SK-N-SH (cell line): ENCODE data around the gene NBEA. TPM values are rescaled to one million over a fixed set of nuclear protein-coding genes. Genes with fewer than 3 reads are reported as not detected.
A peak's percentile ranks its signal among the peaks of the same experiment; 100 is the strongest.
"Not testable (repeated sequence)": the region's sequence is repeated elsewhere in the genome, so short reads cannot be mapped to it uniquely, and the experiment has no call there.

Experiments
- CTCF ChIA-PET: fragments of 300-600, 350-600 bp; formaldehyde crosslinking; extraction: SDS; loops from one replicate; lab custom pipeline; 2021; lab: Yijun Ruan, JAX
- POLR2A ChIA-PET: fragments of 350-600 bp; sonication (Branson Sonifier 250); formaldehyde crosslinking; extraction: SDS; loops from one replicate; lab custom pipeline; 2020; ENCODE audit warnings: antibody characterized with exemption, inconsistent platforms; lab: Yijun Ruan, JAX
- DNase-seq: peaks from one replicate; pipeline ENCODE4 v3.0.0; 2012
- H2AFZ ChIP-seq: fragments of 200-600 bp; sonication (generic); 2 replicates; pipeline ENCODE4 v1.8.1; 2016; ENCODE audit warnings: antibody characterized with exemption, mild to moderate bottlenecking, low read depth
- H3F3A ChIP-seq: fragments of 200-600 bp; sonication (generic); replicated peaks from 2 replicates; pipeline ENCODE3; 2016; ENCODE audit warnings: antibody characterized with exemption, mild to moderate bottlenecking; ENCODE audit not compliant: insufficient read depth
- H3K27ac ChIP-seq, 2 experiments: fragments of 200-500 bp in 1 of 2; fragments of 200-600 bp in 1 of 2; sonication (Bioruptor generic) in 1 of 2; sonication (generic), shearing (Covaris generic) in 1 of 2; 2 replicates each; pipeline versions ENCODE4 v1.5.1 to v1.6.1; 2014 to 2016; ENCODE audit warnings: low read depth in 2 of 2, inconsistent platforms in 1 of 2, low read length in 1 of 2, mild to moderate bottlenecking in 1 of 2, mixed read lengths in 1 of 2
- H3K27me3 ChIP-seq: fragments of 200-600 bp; sonication (generic), shearing (Covaris generic); 2 replicates; pipeline ENCODE4 v1.6.1; 2016; ENCODE audit warnings: mixed run types; ENCODE audit not compliant: insufficient read depth
- H3K36me3 ChIP-seq, 2 experiments: fragments of 200-500 bp in 1 of 2; fragments of 200-600 bp in 1 of 2; sonication (Bioruptor generic) in 1 of 2; sonication (generic) in 1 of 2; replicated peaks in 1 of 2; 2 replicates each; pipeline versions ENCODE3 to v1.5.1; 2014 to 2016; ENCODE audit warnings: low read length in 1 of 2, mild to moderate bottlenecking in 1 of 2; ENCODE audit not compliant: insufficient read depth in 2 of 2, control insufficient read depth in 1 of 2
- H3K4me1 ChIP-seq, 2 experiments: fragments of 200-500 bp in 1 of 2; fragments of 200-600 bp in 1 of 2; sonication (Bioruptor generic) in 1 of 2; sonication (generic), shearing (Covaris generic) in 1 of 2; 2 replicates each; pipeline versions ENCODE4 v1.5.1 to v1.6.1; 2014 to 2016; ENCODE audit warnings: low read depth in 1 of 2, low read length in 1 of 2, mixed run types in 1 of 2; ENCODE audit not compliant: insufficient read depth in 2 of 2, control insufficient read depth in 1 of 2
- H3K4me2 ChIP-seq: fragments of 200-600 bp; sonication (generic), shearing (Covaris generic); 2 replicates; pipeline ENCODE4 v1.6.1; 2017; ENCODE audit warnings: mixed run types
- H3K4me3 ChIP-seq, 2 experiments: fragments of 200-500 bp in 1 of 2; fragments of 200-600 bp in 1 of 2; sonication (Bioruptor generic) in 1 of 2; sonication (generic), shearing (Covaris generic) in 1 of 2; 2 replicates each; pipeline versions ENCODE4 v1.5.1 to v1.8.1; 2014 to 2016; ENCODE audit warnings: low read depth in 2 of 2, inconsistent platforms in 1 of 2, low read length in 1 of 2, mild to moderate bottlenecking in 1 of 2, mixed read lengths in 1 of 2, moderate library complexity in 1 of 2
- H3K79me2 ChIP-seq: fragments of 200-600 bp; sonication (generic); 2 replicates; pipeline ENCODE4 v1.8.1; 2017; ENCODE audit warnings: mild to moderate bottlenecking; ENCODE audit not compliant: insufficient read depth
- H3K9ac ChIP-seq: fragments of 200-600 bp; sonication (generic); 2 replicates; pipeline ENCODE4 v1.6.1; 2017; ENCODE audit warnings: mixed run types
- H3K9me2 ChIP-seq: fragments of 200-600 bp; sonication (generic); 2 replicates; pipeline ENCODE4 v1.6.1; 2017; ENCODE audit warnings: mixed run types
- H3K9me3 ChIP-seq: fragments of 200-600 bp; sonication (generic); 2 replicates; pipeline ENCODE4 v1.6.1; 2017; ENCODE audit warnings: mixed run types, mild to moderate bottlenecking, moderate library complexity
- H4K20me1 ChIP-seq: fragments of 200-600 bp; sonication (generic); 2 replicates; pipeline ENCODE4 v1.6.1; 2017; ENCODE audit warnings: mild to moderate bottlenecking, mixed run types; ENCODE audit not compliant: insufficient read depth
- CHD2 ChIP-seq: fragments of 150-350 bp; IDR thresholded peaks from 2 replicates; pipeline ENCODE4 v1.6.1; 2018; ENCODE audit warnings: low read length; ENCODE audit not compliant: partially characterized antibody
- GATA2 ChIP-seq: sonication (generic); formaldehyde crosslinking; IDR thresholded peaks from 2 replicates; pipeline ENCODE4 v1.5.0; 2020; ENCODE audit warnings: mild to moderate bottlenecking, missing genetic modification reagents
- RFX5 ChIP-seq: IDR thresholded peaks from 2 replicates; pipeline ENCODE4 v1.6.1; 2012; ENCODE audit warnings: mild to moderate bottlenecking, improper control_type of control experiment, low read length
- SMC3 ChIP-seq: IDR thresholded peaks from 2 replicates; pipeline ENCODE4 v1.6.1; 2012; ENCODE audit warnings: low read depth, low read length, improper control_type of control experiment
- WGBS: methylation state at CpG from one replicate; pipeline ENCODE4 v1.1.6; 2017; ENCODE audit warnings: low lambda C conversion rate; 5-methylcytosine and 5-hydroxymethylcytosine counted together
- polyA plus RNA-seq, 3 experiments: library from polyadenylated mRNA; depleted of rRNA; stranded (reverse); fragments of >200 nt; gene quantifications; 2 replicates each; pipeline ENCODE4 v1.2.3, GENCODE V29; 2012
- TF ChIP-seq, protein P1 (sequence below): IDR thresholded peaks from 2 replicates; pipeline ENCODE4 v1.6.1; 2012; ENCODE audit warnings: mild to moderate bottlenecking, low read depth, low read length, moderate library complexity
- TF ChIP-seq, protein P2 (sequence below): IDR thresholded peaks from 2 replicates; pipeline ENCODE4 v1.4.0; 2012; ENCODE audit warnings: low read depth, borderline replicate concordance
- TF ChIP-seq, protein P3 (sequence below): IDR thresholded peaks from 2 replicates; pipeline ENCODE4 v1.4.0; 2012; ENCODE audit warnings: low read depth
- TF ChIP-seq, protein P4 (sequence below): IDR thresholded peaks from 2 replicates; pipeline ENCODE4; 2012
- TF ChIP-seq, protein P5 (sequence below): fragments of 150-350 bp; IDR thresholded peaks from 2 replicates; pipeline ENCODE4 v1.6.1; 2017; ENCODE audit warnings: antibody characterized with exemption, low read length, low read depth, borderline replicate concordance
- TF ChIP-seq, protein P6 (sequence below): fragments of 200-600 bp; sonication (generic); IDR thresholded peaks from 2 replicates; pipeline ENCODE4 v1.6.1; 2017; ENCODE audit warnings: antibody characterized with exemption, mild to moderate bottlenecking, moderate library complexity

Gene NBEA
- polyA plus RNA-seq, 1 of the 3 experiments (the other 2 are of a cell fraction): 12.3 TPM

DNA sequence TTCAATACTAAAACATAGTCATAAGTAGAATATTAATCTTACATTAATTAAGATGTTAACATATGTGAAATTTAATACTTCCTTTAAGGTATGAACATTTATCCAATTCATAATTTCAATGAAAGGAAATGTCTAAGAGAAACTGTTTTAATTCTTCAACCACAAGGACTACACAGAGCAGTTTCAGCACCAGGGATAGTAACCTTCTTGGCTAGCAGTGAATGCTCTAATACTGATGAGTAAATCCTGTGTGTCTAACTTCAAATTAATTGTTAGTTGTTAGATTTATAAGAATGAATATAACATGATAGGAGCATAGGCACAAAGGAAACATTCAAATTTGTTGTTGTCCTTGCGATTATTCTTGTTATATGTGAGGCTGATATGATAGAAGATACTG, 15.6 kb upstream of the NBEA start:
- no peak for DNase-seq
- Histone ChIP-seq H3K4me3 (no peak overlapping the region), H3K4me1 (no peaks in the 10 kb centered on the region)
- CTCF ChIA-PET: no interaction called here
- TF ChIP-seq, protein P1, sequence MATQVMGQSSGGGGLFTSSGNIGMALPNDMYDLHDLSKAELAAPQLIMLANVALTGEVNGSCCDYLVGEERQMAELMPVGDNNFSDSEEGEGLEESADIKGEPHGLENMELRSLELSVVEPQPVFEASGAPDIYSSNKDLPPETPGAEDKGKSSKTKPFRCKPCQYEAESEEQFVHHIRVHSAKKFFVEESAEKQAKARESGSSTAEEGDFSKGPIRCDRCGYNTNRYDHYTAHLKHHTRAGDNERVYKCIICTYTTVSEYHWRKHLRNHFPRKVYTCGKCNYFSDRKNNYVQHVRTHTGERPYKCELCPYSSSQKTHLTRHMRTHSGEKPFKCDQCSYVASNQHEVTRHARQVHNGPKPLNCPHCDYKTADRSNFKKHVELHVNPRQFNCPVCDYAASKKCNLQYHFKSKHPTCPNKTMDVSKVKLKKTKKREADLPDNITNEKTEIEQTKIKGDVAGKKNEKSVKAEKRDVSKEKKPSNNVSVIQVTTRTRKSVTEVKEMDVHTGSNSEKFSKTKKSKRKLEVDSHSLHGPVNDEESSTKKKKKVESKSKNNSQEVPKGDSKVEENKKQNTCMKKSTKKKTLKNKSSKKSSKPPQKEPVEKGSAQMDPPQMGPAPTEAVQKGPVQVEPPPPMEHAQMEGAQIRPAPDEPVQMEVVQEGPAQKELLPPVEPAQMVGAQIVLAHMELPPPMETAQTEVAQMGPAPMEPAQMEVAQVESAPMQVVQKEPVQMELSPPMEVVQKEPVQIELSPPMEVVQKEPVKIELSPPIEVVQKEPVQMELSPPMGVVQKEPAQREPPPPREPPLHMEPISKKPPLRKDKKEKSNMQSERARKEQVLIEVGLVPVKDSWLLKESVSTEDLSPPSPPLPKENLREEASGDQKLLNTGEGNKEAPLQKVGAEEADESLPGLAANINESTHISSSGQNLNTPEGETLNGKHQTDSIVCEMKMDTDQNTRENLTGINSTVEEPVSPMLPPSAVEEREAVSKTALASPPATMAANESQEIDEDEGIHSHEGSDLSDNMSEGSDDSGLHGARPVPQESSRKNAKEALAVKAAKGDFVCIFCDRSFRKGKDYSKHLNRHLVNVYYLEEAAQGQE: peak; percentile 92
- TF ChIP-seq, protein P2, sequence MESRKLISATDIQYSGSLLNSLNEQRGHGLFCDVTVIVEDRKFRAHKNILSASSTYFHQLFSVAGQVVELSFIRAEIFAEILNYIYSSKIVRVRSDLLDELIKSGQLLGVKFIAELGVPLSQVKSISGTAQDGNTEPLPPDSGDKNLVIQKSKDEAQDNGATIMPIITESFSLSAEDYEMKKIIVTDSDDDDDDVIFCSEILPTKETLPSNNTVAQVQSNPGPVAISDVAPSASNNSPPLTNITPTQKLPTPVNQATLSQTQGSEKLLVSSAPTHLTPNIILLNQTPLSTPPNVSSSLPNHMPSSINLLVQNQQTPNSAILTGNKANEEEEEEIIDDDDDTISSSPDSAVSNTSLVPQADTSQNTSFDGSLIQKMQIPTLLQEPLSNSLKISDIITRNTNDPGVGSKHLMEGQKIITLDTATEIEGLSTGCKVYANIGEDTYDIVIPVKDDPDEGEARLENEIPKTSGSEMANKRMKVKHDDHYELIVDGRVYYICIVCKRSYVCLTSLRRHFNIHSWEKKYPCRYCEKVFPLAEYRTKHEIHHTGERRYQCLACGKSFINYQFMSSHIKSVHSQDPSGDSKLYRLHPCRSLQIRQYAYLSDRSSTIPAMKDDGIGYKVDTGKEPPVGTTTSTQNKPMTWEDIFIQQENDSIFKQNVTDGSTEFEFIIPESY: no peak
- TF ChIP-seq, all 33 proteins: peak for 1
- no peaks in the 10 kb centered on the region for H3K9me2 ChIP-seq
- no peak overlapping the region for H3K4me2 ChIP-seq
- no peak overlapping the region for H3K9ac ChIP-seq
- 77% methylated on average over 1 of the region's 1 CpG for WGBS
- H3K27ac ChIP-seq: no peak overlapping the region
- no peak overlapping the region for H2AFZ ChIP-seq
- H3K9me3 ChIP-seq: no peaks in the 10 kb centered on the region
- no peaks in the 10 kb centered on the region for H4K20me1 ChIP-seq
- POLR2A ChIA-PET: no interaction called here
- H3K27me3 ChIP-seq: no peaks in the 10 kb centered on the region
- H3K36me3 ChIP-seq: no peaks in the 10 kb centered on the region
- H3F3A ChIP-seq: no peaks in the 10 kb centered on the region
- H3K79me2 ChIP-seq: no peaks in the 10 kb centered on the region

DNA sequence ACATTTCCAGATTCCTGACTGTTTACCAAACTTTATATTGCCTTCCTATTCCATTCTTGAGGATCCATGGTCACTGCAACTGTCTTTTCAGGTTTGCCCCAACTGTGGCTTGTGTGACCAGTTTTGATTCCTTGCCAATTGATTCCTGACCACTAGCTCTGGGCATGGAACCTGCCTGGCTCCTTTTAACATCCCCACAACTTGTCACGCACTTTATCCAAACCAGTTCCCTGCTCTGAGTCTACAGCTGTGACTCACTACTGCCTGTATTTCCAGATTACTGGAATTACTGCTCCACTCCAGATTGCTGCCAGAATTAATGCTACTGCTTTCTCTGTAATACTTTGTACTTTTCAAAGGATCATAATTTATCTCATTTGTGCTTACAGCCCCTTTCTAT, 13.4 kb upstream of the NBEA start:
- DNase-seq, H3K4me1 ChIP-seq, H3K79me2 ChIP-seq, H2AFZ ChIP-seq, H3F3A ChIP-seq, H3K36me3 ChIP-seq, H3K9ac ChIP-seq, H3K4me2 ChIP-seq, H3K9me3 ChIP-seq, H3K4me3 ChIP-seq, H3K27ac ChIP-seq, H3K27me3 ChIP-seq, POLR2A ChIA-PET, H4K20me1 ChIP-seq, H3K9me2 ChIP-seq: not testable (repeated sequence)
- WGBS: 37% methylated on average over 1 of the region's 1 CpG
- CTCF ChIA-PET: interaction anchor here (1.0 to 1.5 kb wide), 2 partner anchors 9 to 17 kb away, joined by 3 read pairs; no protein-coding TSS in a partner anchor

DNA sequence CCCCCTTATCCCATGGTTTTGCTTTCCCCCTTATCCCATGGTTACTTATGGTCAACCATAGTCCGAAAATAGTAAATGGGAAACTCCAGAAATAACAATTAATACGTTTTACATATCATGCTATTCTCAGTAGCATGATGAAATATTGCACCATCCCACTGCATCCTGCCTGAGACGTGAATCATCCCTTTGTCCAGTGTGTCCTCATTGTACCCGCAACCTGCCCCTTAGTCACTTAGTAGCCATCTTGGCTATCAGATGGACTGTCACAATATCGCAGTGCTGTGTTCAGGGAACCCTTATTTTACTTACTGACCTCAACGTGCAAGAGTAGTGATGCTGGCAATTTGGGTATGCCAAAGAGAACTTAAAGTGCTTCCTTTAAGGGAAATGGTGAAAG, 10.5 kb upstream of the NBEA start:
- Histone ChIP-seq H3K9ac (no peak overlapping the region), H3F3A (peaks cover 3% of the 10 kb centered on the region), H3K27ac (no peak overlapping the region), H3K79me2 (no peaks in the 10 kb centered on the region), H3K4me3 (no peak overlapping the region), H2AFZ (no peak overlapping the region), H4K20me1 (no peaks in the 10 kb centered on the region), H3K27me3 (no peaks in the 10 kb centered on the region; the same call in 1 of the 2 replicates), H3K36me3 (no peaks in the 10 kb centered on the region), H3K4me1 (no peaks in the 10 kb centered on the region), H3K9me2 (no peaks in the 10 kb centered on the region), H3K9me3 (no peaks in the 10 kb centered on the region), H3K4me2 (no peak overlapping the region)
- ChIA-PET POLR2A (no interaction called here), CTCF (no interaction called here)
- TF ChIP-seq SMC3 (no peak), GATA2 (CRISPR knock-in tag) (no peak), CHD2 (no peak), RFX5 (no peak)
- TF ChIP-seq, protein P3, sequence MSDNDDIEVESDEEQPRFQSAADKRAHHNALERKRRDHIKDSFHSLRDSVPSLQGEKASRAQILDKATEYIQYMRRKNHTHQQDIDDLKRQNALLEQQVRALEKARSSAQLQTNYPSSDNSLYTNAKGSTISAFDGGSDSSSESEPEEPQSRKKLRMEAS: no peak
- TF ChIP-seq, protein P4, sequence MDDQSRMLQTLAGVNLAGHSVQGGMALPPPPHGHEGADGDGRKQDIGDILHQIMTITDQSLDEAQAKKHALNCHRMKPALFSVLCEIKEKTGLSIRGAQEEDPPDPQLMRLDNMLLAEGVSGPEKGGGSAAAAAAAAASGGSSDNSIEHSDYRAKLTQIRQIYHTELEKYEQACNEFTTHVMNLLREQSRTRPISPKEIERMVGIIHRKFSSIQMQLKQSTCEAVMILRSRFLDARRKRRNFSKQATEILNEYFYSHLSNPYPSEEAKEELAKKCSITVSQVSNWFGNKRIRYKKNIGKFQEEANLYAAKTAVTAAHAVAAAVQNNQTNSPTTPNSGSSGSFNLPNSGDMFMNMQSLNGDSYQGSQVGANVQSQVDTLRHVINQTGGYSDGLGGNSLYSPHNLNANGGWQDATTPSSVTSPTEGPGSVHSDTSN: no peak
- TF ChIP-seq, protein P5, sequence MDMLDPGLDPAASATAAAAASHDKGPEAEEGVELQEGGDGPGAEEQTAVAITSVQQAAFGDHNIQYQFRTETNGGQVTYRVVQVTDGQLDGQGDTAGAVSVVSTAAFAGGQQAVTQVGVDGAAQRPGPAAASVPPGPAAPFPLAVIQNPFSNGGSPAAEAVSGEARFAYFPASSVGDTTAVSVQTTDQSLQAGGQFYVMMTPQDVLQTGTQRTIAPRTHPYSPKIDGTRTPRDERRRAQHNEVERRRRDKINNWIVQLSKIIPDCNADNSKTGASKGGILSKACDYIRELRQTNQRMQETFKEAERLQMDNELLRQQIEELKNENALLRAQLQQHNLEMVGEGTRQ: no peak
- TF ChIP-seq, protein P6, sequence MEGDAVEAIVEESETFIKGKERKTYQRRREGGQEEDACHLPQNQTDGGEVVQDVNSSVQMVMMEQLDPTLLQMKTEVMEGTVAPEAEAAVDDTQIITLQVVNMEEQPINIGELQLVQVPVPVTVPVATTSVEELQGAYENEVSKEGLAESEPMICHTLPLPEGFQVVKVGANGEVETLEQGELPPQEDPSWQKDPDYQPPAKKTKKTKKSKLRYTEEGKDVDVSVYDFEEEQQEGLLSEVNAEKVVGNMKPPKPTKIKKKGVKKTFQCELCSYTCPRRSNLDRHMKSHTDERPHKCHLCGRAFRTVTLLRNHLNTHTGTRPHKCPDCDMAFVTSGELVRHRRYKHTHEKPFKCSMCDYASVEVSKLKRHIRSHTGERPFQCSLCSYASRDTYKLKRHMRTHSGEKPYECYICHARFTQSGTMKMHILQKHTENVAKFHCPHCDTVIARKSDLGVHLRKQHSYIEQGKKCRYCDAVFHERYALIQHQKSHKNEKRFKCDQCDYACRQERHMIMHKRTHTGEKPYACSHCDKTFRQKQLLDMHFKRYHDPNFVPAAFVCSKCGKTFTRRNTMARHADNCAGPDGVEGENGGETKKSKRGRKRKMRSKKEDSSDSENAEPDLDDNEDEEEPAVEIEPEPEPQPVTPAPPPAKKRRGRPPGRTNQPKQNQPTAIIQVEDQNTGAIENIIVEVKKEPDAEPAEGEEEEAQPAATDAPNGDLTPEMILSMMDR: no peak
- no peak for DNase-seq
- 52% methylated on average over 6 of the region's 6 CpGs for WGBS
